ENCODE results near the gene TMEM163.
"Not testable (repeated sequence)": the region's sequence is repeated elsewhere in the genome, so short reads cannot be mapped to it uniquely, and the experiment has no call there.

TMEM163 gene

GRCh38 chr2:134625311-134625710 lies 93.5 kb downstream of the TMEM163 start:
- H3K9me3 Mint-ChIP-seq: peaks cover 2% of the 10 kb centered on the region
- no peaks in the 10 kb centered on the region for H3K36me3 Mint-ChIP-seq (ENCODE audit: low read depth)
- H3K27me3 Mint-ChIP-seq (ENCODE audit: low read depth): no peaks in the 10 kb centered on the region
- no peak for TF ChIP-seq CTCF (IDR thresholded peaks at IDR 0.05; ENCODE audit: unreplicated experiment in 3 of 3)
- no peak overlapping the region for H3K27ac Mint-ChIP-seq
- no peak overlapping the region for H3K4me3 Mint-ChIP-seq
- no peaks in the 10 kb centered on the region for H3K4me1 Mint-ChIP-seq

DNA sequence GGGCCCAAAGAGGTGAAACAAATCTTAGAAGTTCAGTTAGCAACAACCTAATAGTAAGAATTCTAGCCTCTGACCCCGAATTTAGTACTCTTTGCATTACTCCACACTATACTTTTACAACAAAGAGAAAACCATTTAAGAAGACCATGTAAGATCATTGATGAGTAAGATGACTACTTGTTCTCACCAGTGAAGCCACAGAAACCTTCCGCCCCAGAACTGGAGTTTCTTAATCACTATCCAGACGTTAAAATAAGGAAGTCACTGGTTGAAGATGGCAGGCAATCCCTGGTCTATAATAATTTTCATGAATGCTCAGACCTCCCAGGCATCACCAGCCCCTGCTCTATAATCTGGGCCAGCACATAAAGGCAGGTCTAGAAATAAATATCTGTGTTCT lies 95.0 kb downstream of the TMEM163 start:
- H3K4me3 Mint-ChIP-seq: no peak overlapping the region
- H3K27ac Mint-ChIP-seq: no peak overlapping the region
- TF ChIP-seq CTCF (IDR thresholded peaks at IDR 0.05; ENCODE audit: unreplicated experiment in 3 of 3): no peak
- H3K9me3 Mint-ChIP-seq: peaks cover 10% of the 10 kb centered on the region
- H3K27me3 Mint-ChIP-seq (ENCODE audit: low read depth): no peaks in the 10 kb centered on the region
- no peaks in the 10 kb centered on the region for H3K4me1 Mint-ChIP-seq
- no peaks in the 10 kb centered on the region for H3K36me3 Mint-ChIP-seq (ENCODE audit: low read depth)

DNA sequence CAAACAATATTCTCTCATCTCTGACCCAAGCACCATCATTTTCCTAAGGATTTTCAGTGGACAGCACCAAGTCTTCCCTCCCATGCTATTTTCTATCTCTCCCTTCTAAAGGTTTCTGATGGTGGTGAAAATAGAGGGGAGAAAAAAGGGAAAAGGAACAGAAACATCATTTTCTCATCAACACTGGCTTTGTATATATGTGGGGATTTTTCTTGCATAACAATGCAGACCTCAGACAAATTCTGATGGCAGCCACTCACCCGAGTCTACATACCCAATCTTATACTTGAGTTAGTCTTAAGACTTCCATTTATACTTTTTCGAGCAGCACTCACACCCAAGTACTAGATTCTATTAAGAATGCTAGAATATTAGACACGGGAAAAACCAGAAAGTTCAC lies 95.8 kb downstream of the TMEM163 start:
- no peaks in the 10 kb centered on the region for H3K27me3 Mint-ChIP-seq (ENCODE audit: low read depth)
- H3K4me1 Mint-ChIP-seq: no peaks in the 10 kb centered on the region
- no peak for TF ChIP-seq CTCF (IDR thresholded peaks at IDR 0.05; ENCODE audit: unreplicated experiment in 3 of 3)

DNA sequence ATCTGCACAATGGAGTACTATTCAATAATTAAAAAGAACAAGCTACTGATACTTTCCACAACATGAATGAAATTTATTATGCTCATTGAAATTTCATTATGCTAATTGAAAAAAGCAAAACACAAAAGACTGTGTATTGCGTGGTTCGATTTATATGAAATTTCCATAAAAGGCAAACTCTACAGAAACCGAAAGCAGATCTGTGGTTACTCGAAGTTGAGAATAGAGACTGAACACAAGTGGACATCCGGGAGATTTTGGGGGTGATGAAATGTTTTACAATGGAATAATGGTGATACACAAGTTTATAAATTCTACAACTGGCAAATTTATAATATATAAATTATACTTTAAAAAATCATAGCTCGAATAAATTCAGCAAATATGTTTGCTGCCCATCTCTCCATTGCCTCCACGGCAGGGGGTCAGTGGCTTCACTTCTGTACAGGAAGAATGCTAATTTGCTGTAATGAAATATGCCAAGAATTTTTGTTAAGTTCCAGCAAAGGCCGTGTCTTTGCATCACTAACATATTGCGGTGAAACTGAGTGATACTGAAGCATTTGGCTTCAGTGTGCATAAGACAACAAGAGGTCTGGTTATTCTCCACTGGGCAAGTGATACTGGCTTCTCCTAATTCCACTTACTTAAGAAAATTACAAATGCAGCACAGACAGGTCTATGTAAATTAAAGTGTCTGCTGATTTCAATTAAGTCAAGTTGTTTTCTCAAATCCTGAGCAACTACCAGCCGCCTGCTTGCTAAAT lies 96.7 kb downstream of the TMEM163 start:
- Mint-ChIP-seq H3K9me3 (peaks cover 12% of the 10 kb centered on the region), H3K27ac (no peak overlapping the region), H3K4me1 (no peaks in the 10 kb centered on the region), H3K36me3 (ENCODE audit: low read depth) (no peaks in the 10 kb centered on the region), H3K4me3 (no peak overlapping the region), H3K27me3 (ENCODE audit: low read depth) (no peaks in the 10 kb centered on the region)
- no peak for TF ChIP-seq CTCF (IDR thresholded peaks at IDR 0.05; ENCODE audit: unreplicated experiment in 3 of 3)

More for the DNA sequence above, 95.8 kb downstream of the TMEM163 start:
- Mint-ChIP-seq H3K9me3 (peaks cover 12% of the 10 kb centered on the region), H3K36me3 (ENCODE audit: low read depth) (no peaks in the 10 kb centered on the region), H3K27ac (no peak overlapping the region), H3K4me3 (no peak overlapping the region)

DNA sequence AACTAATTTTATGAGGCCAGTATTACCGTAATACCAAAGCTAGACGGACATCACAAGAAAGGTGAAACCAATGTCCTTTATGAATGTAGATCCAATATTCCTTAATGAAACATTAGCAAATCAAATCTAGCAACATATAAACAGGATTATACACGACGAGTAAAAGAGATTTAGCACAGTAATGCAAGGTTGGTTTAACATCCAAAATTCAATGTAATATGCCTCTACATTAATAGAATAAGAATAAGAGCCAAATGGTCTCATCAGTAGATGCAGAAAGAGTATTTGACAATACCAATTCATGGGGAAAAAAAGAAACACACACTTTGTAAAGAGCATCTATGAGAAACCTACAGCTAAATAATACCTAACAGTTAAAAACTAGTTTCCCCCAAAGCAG lies 99.5 kb downstream of the TMEM163 start:
- Mint-ChIP-seq H3K4me1 (no peaks in the 10 kb centered on the region), H3K27me3 (ENCODE audit: low read depth) (no peaks in the 10 kb centered on the region), H3K4me3 (no peak overlapping the region), H3K27ac (no peak overlapping the region), H3K9me3 (peaks cover 16% of the 10 kb centered on the region), H3K36me3 (ENCODE audit: low read depth) (no peaks in the 10 kb centered on the region)
- TF ChIP-seq CTCF (IDR thresholded peaks at IDR 0.05; ENCODE audit: unreplicated experiment in 3 of 3): no peak

- H3K9me3 Mint-ChIP-seq: peaks cover 35% of the 10 kb centered on the region
- not testable (repeated sequence) for H3K36me3 Mint-ChIP-seq (ENCODE audit: low read depth); H3K27ac Mint-ChIP-seq; H3K27me3 Mint-ChIP-seq (ENCODE audit: low read depth); H3K4me1 Mint-ChIP-seq; H3K4me3 Mint-ChIP-seq
Measured at GRCh38 chr2:134615480-134615879, 103.3 kb downstream of the TMEM163 start.

Data from nephron (organoid).